ENCODE results near the gene PIAS1. TPM values are rescaled to one million over a fixed set of nuclear protein-coding genes. Genes with fewer than 3 reads are reported as not detected.
"Not testable (repeated sequence)": the region's sequence is repeated elsewhere in the genome, so short reads cannot be mapped to it uniquely, and the experiment has no call there.

The PIAS1 gene
- polyA plus RNA-seq, 1 donor = 30.0 TPM

GRCh38 chr15:68204361-68204760 is 150.2 kb downstream of the PIAS1 start:
- no peak for DNase-seq

GRCh38 chr15:68204776-68205557 is 150.9 kb downstream of the PIAS1 start, which contains the start of gene CALML4:
Gene CALML4 (minus strand): TSS chr15:68205332. CDS start chr15:68205247, 85 bp downstream.
- DNase-seq = peak; percentile 78

DNA sequence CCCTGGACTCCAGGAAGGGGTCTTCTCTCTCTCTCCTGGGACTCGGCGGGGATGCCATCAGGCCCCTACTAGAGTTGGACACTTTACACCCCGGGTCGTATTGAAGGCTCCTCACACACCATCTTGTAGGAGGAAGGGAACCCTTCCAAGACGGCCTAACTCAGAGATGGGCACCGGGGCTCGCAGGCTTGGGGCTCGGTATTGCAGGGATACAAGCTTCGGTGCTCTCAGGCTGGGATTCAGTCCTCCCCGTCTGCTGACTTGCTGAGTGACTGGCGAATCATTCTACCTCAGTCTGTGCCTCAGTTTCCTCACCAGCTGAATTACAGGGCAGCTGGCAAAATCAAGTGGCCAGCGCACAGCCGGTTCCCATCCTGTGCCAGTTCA is 151.4 kb downstream of the PIAS1 start:
- no peak for DNase-seq

DNA sequence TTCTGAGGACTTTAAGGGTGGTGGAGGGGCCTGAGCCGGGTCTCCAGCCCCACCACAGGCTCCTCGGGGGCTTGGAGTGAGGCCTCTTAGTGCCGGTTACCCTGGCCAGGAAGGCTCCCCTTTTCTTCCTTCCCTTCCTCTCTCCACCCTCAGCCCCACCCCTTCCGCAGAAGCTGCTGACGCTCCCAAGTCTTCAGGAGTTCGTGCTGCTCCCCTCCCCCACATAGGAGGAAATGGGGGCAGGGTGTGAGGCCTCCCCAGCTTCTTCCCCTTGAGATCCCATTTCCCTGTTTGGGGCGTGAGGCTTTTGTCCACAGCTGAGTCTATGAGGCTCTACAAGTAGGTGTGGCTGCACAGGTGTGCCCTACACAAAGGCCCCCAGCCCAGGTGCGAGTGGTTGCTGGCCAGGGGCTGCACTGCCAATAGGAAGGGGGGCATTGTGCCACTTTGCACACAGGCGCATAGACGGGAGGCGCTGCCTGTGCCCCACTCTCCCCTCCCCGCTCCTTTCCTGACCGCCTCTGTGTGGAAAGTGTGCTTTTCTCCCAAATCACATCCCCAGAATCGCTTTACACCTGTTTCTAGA is 151.9 kb downstream of the PIAS1 start:
- DNase-seq = peak; percentile 56

GRCh38 chr15:68206711-68207151 is 152.6 kb downstream of the PIAS1 start:
- DNase-seq = no peak

DNA sequence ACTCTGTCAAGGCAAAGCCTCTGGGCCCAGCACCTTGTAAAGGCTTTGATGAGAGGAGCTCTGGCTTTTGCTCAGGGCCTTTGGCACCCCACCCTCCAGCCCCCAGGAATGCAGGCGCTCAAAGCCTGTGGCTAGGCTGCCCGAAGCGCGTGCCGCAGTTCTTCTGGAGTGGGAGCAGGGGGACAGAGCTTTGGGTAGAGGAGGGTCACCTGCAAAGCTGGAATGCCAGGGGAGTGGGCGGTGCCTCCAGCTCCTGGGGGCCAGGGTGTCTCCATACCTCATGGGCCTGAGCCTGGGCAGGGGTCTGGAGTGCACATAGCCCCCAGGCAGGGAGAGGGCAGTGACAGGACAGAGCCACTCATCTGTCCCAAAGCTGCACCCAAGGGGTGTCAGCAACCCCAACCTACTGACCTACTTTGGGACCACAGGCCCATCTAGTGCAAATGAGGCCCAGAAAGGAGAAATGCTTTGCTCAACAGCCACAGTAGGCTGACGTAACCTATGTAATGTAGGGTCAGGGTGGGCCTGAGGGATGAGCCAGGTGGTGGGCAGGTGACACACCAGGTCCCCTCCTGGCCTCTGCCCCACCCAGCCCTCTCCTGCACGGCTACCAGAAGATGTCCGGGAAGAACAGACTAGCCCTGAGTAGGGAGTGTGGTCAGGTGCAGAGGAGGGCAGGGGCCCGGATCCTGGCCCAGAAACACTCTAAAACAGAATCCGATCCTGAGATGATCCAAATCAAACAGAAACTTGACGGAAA is 153.2 kb downstream of the PIAS1 start:
- DNase-seq = no peak

- no peak for DNase-seq
These were observed 154.0 kb downstream of the PIAS1 start for GRCh38 chr15:68208136-68208535.

GRCh38 chr15:68208636-68209240 is 154.6 kb downstream of the PIAS1 start:
- no peak for DNase-seq

DNA sequence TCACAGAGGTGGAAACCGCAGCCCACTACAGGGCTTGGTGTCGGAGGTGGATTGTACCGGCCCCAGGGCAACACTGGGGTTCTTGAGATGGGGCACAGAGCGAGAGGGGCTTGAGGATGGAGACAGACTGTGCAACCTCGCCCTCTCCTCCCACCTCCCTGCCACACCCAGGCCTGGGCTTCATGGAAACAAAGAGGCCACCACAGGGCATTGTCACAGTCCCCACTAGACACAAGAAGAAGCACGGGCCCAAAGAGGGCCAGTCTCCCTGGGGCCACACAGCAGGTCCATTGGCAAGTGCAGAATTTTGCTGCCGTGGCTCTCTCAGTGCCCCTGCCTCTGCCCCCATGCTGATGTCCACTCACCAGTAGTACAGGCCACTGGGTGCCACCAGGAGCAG is 155.2 kb downstream of the PIAS1 start:
- no peak for DNase-seq

DNA sequence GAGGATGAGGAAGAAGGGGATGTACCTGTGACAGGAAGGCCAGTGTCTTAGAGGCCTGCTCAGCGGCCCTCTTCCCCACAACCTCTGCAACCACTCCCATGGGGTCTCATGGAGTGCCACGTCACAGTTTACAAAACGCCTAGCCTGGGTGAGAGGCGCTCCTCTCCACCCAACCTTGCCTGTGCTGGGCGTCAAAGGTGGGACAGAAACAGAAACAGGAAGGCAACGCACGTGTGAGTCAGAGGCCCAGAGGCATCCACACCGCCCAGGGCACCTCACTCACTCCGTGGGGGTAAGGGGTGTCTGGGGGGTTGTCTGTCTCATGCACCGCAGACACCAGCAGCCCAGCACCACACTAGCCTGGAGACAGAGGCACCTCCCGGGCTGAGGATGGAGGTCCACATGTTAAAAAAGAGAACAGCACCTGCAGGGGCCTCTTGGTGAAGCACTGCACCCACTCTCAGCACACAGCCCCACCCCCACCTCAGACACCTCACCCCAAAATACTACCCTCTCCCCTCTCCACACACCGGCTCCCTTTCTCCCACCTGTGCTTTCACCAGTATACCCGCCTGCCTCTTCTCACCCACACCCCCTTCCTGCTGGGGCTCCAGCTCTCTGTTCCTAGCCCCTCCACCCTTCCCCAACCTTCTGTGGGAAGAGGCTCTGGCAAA is 155.8 kb downstream of the PIAS1 start:
- DNase-seq = no peak

DNA sequence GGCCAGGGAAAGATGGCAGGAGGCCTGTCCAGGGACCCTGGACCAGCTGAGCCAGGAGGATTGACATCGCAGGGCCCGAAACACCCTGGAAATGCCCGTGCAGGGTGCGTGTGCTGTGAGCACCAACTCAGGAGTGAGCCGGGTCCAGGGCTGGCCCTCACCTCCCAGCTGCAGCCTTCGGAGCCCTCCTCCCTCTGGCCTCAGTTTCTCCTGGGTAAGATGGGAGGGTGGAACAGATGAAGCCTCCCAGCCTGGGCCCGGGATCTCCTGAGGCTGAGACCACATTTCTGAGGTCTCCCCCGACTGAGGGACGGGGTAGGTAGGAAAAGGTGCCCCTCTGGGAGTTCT is 156.3 kb downstream of the PIAS1 start:
- DNase-seq = no peak

GRCh38 chr15:68210821-68211655 is 156.9 kb downstream of the PIAS1 start:
- DNase-seq = peak; percentile 63

GRCh38 chr15:68211656-68212320 is 157.7 kb downstream of the PIAS1 start:
- no peak for DNase-seq

GRCh38 chr15:68213491-68213845 is 159.4 kb downstream of the PIAS1 start:
- not testable (repeated sequence) for DNase-seq

GRCh38 chr15:68213991-68214837 is 160.1 kb downstream of the PIAS1 start:
- no peak for DNase-seq

DNA sequence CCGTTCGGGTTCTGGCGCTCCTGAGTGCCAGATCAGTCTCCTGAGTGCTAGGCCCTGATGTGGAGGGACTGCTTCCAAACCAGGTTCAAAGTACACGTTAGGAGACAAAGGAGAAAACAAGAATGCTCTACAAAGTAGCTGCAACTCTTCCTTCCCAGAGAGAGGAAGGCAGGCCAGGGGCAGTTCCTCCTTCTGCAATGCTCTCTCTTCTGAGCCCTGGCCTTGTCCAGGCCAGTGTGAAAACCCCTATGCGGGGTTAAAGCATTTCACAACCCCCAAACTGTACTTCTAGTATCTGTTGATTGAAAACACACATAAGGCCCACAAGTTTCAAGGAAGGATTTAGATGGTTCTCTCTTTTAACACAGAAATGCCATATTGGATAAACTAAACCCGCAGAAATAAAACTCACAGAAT is 160.7 kb downstream of the PIAS1 start:
- DNase-seq = no peak

- no peak for DNase-seq
These were observed 163.2 kb downstream of the PIAS1 start for GRCh38 chr15:68217341-68217740.

DNA sequence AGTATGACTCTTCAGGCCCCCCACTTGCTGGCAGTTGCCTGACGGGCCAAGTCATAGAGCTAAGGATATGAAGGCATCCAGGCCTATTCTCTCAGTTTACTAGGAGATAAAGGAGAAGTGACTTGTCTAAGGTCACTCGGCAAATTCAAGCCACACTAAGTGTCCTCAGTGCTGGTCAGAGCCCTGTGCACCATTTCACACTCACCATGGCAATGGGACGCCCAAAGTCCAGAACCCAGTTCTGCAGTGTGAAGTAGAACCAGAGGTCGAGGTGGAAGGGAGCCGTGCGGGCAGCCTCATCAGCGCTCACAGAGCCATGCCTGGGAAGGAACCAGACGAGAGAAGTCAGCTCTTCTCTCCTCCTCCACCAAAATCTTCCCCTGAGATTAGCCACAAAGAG is 164.2 kb downstream of the PIAS1 start:
- DNase-seq = no peak

DNA sequence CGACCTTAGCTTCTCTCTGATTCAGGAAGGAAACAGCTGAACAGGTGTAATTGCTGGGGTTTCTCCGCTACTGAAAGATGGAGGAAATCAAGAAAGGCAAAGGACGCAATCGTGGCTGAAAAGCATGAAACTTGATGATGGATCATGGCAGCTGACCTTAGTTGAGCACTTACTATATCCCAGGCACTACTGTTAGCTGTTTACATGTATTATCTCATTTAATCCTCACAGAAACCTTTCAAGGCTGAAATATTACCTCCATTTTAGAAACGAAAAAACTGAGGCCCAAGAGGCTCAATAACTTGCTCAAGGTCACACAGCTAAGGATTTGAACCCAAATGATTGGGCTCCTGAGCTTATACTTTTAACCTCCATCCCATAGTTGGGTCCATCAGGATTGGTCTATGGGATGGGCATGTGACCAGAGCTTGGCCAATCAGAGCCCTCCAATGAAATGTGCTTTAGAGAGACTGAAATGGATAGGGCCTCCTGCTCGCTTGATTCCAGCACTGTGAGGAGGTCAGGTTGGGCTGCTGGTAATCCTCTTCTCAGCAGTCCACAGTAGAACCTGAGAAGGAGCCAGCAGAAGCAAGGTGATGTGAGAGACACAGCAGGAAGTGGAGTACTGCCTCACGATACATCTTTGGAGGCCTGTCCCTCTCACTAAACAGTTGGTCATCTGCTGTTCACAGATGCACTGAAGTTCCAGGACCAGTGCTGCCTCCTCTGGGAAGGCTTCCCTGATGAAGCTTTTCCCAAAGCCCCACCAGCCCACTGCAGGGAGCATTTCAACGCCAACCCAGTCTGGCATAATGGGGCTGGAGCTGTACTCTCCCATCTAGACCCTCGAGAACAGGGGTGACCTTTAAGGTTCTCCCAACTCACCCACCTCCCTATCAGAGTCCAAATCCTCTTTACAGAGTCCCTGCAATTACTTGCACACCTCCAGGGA is 165.0 kb downstream of the PIAS1 start:
- DNase-seq = no peak

Measured in hindlimb muscle (tissue), 1 donor.